ENCODE measurements around the gene ZNF117.

GRCh38 chr7:64938540-64938939 lies 52.3 kb downstream of the ZNF117 start:
- TF ChIP-seq SUZ12 (IDR thresholded peaks at IDR 0.05; ENCODE audit: extremely low read depth, insufficient read depth, insufficient read length): no peak
- no peak for TF ChIP-seq YY1 (IDR thresholded peaks at IDR 0.05; ENCODE audit: insufficient read depth, insufficient read length)

Measured in NT2/D1 (cell line).